ENCODE results near the gene SMCO3. TPM values are rescaled to one million over a fixed set of nuclear protein-coding genes. Genes with fewer than 3 reads are reported as not detected.
A peak's percentile ranks its signal among the peaks of the same experiment; 100 is the strongest.

Gene SMCO3
- total and polyA plus RNA-seq, 2 of the 13 experiments (the other 11 are each of a cell fraction or from before 2014, with no cell fraction given) = 0.29 to 0.42 TPM

GRCh38 chr12:14770496-14771461 is 43.2 kb downstream of the SMCO3 start (continued):
- no peak for TF ChIP-seq ZMAT5 (CRISPR knock-in tag; IDR thresholded peaks at IDR 0.05; ENCODE audit: borderline replicate concordance, low read depth)
- no peak for TF ChIP-seq HCFC1 (IDR thresholded peaks at IDR 0.05; ENCODE audit: low read depth, low read length)
- 0 out of 2 replicates have a peak, but pooled peaks have one; percentile 82 for TF ChIP-seq KLF6 (CRISPR knock-in tag; IDR thresholded peaks at IDR 0.05)
- TF ChIP-seq SMC3 (IDR thresholded peaks at IDR 0.05; ENCODE audit: low read length) = no peak
- TF ChIP-seq ATF1 (CRISPR knock-in tag; IDR thresholded peaks at IDR 0.05) = peak; percentile 52; the same call in 1 of the 2 replicates
- TF ChIP-seq GTF3A (CRISPR knock-in tag; conservative IDR thresholded peaks at IDR 0.05) = no peak
- peak; percentile 57; the same call in 1 of the 2 replicates for TF ChIP-seq AHR (CRISPR knock-in tag; IDR thresholded peaks at IDR 0.05)
- no peak for TF ChIP-seq RBM22 (optimal IDR thresholded peaks at IDR 0.05; ENCODE audit: low read length)
- peak; percentile 73 for TF ChIP-seq TARDBP (CRISPR knock-in tag; IDR thresholded peaks at IDR 0.05)
- TF ChIP-seq TEF (CRISPR knock-in tag; IDR thresholded peaks at IDR 0.05) = 0 out of 2 replicates have a peak, but pooled peaks have one; percentile 37
- TF ChIP-seq NONO (IDR thresholded peaks at IDR 0.05) = no peak
- TF ChIP-seq NONO (CRISPR knock-in tag; conservative IDR thresholded peaks at IDR 0.05) = peak; percentile 80
- TF ChIP-seq MAFG (CRISPR knock-in tag; IDR thresholded peaks at IDR 0.05) = 0 out of 2 replicates have a peak, but pooled peaks have one; percentile 17
- TF ChIP-seq, protein P1, sequence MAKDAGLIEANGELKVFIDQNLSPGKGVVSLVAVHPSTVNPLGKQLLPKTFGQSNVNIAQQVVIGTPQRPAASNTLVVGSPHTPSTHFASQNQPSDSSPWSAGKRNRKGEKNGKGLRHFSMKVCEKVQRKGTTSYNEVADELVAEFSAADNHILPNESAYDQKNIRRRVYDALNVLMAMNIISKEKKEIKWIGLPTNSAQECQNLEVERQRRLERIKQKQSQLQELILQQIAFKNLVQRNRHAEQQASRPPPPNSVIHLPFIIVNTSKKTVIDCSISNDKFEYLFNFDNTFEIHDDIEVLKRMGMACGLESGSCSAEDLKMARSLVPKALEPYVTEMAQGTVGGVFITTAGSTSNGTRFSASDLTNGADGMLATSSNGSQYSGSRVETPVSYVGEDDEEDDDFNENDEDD (CRISPR knock-in tag; IDR thresholded peaks at IDR 0.05; ENCODE audit: borderline replicate concordance) = 0 out of 2 replicates have a peak, but pooled peaks have one; percentile 34
- peak; percentile 46; the same call in 1 of the 2 replicates for TF ChIP-seq KLF11 (CRISPR knock-in tag; IDR thresholded peaks at IDR 0.05)
- peak; percentile 29; the same call in 1 of the 2 replicates for TF ChIP-seq ZNF547 (CRISPR knock-in tag; IDR thresholded peaks at IDR 0.05)
- TF ChIP-seq ZNF335 (CRISPR knock-in tag; IDR thresholded peaks at IDR 0.05) = peak; percentile 98
- 0 out of 2 replicates have a peak, but pooled peaks have one; percentile 32 for TF ChIP-seq KAT7 (CRISPR knock-in tag; IDR thresholded peaks at IDR 0.05; ENCODE audit: borderline replicate concordance)
- no peak for TF ChIP-seq NFE2L2 (IDR thresholded peaks at IDR 0.05; ENCODE audit: low read length)
- TF ChIP-seq ZNF30 (CRISPR knock-in tag; IDR thresholded peaks at IDR 0.05) = no peak
- peak; percentile 13; the same call in 1 of the 2 replicates for TF ChIP-seq ZMYM2 (CRISPR knock-in tag; IDR thresholded peaks at IDR 0.05)
- TF ChIP-seq IKZF5 (CRISPR knock-in tag; IDR thresholded peaks at IDR 0.05) = peak; percentile 83
- no peak for TF ChIP-seq ZFY (CRISPR knock-in tag; IDR thresholded peaks at IDR 0.05)
- TF ChIP-seq EP300 (IDR thresholded peaks at IDR 0.05; ENCODE audit: low read depth in 2 of 2, low read length in 2 of 2) = peak in 1 of 2 experiments; percentile 74; a peak in 2 of 4 replicates
- TF ChIP-seq EP300 (CRISPR knock-in tag; IDR thresholded peaks at IDR 0.05; ENCODE audit: borderline replicate concordance) = peak; percentile 12; the same call in 1 of the 2 replicates
- TF ChIP-seq, protein P2, sequence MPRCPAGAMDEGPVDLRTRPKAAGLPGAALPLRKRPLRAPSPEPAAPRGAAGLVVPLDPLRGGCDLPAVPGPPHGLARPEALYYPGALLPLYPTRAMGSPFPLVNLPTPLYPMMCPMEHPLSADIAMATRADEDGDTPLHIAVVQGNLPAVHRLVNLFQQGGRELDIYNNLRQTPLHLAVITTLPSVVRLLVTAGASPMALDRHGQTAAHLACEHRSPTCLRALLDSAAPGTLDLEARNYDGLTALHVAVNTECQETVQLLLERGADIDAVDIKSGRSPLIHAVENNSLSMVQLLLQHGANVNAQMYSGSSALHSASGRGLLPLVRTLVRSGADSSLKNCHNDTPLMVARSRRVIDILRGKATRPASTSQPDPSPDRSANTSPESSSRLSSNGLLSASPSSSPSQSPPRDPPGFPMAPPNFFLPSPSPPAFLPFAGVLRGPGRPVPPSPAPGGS (CRISPR knock-in tag; IDR thresholded peaks at IDR 0.05) = peak; percentile 79; the same call in 1 of the 2 replicates
